Coronary artery (tissue), 2 donors: ENCODE data around the gene XPNPEP1.

Source experiments
- DNase-seq: peaks from one replicate; pipeline ENCODE4 v3.0.0-alpha.2; 2017; ENCODE audit warnings: low spot score
- H3K27ac ChIP-seq, 2 donors: fragments of 200-600 bp; sonication (generic); one replicate each; pipeline ENCODE4 v1.5.1; 2016 to 2019
- H3K4me3 ChIP-seq: fragments of 200-600 bp; sonication (generic); 2 replicates; pipeline ENCODE4 v1.5.1; 2016; ENCODE audit warnings: mild to moderate bottlenecking, moderate library complexity
- CTCF ChIP-seq: fragments of 200-600 bp; sonication (generic); IDR thresholded peaks from one replicate; pipeline ENCODE4 v1.5.1; 2019; ENCODE audit warnings: antibody characterized with exemption

XPNPEP1 gene

GRCh38 chr10:109940117-109940516 lies 16.8 kb upstream of the XPNPEP1 start:
- H3K4me3 ChIP-seq: no peak overlapping the region
- DNase-seq: no peak
- no peak for TF ChIP-seq CTCF
- H3K27ac ChIP-seq: no peak overlapping the region

GRCh38 chr10:109939315-109939961 lies 16.1 kb upstream of the XPNPEP1 start:
- Histone ChIP-seq H3K27ac (no peak overlapping the region), H3K4me3 (no peak overlapping the region)
- TF ChIP-seq CTCF: no peak
- DNase-seq: no peak

- no peak for DNase-seq
- no peak for TF ChIP-seq CTCF
- Histone ChIP-seq H3K4me3 (no peak overlapping the region), H3K27ac (no peak overlapping the region)
Measured at GRCh38 chr10:109937460-109938065, 14.3 kb upstream of the XPNPEP1 start.

GRCh38 chr10:109934958-109935793 lies 11.9 kb upstream of the XPNPEP1 start:
- DNase-seq: no peak
- Histone ChIP-seq H3K27ac (no peak overlapping the region), H3K4me3 (no peak overlapping the region)
- TF ChIP-seq CTCF: no peak

- Histone ChIP-seq H3K4me3 (no peak overlapping the region), H3K27ac (no peak overlapping the region)
- TF ChIP-seq CTCF: no peak
- no peak for DNase-seq
Measured at GRCh38 chr10:109933984-109934565, 10.8 kb upstream of the XPNPEP1 start.

GRCh38 chr10:109932968-109933367 lies 9.7 kb upstream of the XPNPEP1 start:
- DNase-seq: no peak
- no peak for TF ChIP-seq CTCF
- H3K4me3 ChIP-seq: no peak overlapping the region
- H3K27ac ChIP-seq: no peak overlapping the region
